Measurements from ENCODE around the gene FBXL17. TPM values are rescaled to one million over a fixed set of nuclear protein-coding genes. Genes with fewer than 3 reads are reported as not detected.

FBXL17 gene
- total RNA-seq, 1 donor from 2014 or later, result 17.5 TPM

- DNase-seq (no peak), ATAC-seq (no peak)
- H3K27ac ChIP-seq, result no peak overlapping the region
- H3K4me3 ChIP-seq, result no peak overlapping the region
- no peaks in the 10 kb centered on the region for H3K36me3 ChIP-seq
- no peaks in the 10 kb centered on the region for H3K27me3 ChIP-seq
- no peak for TF ChIP-seq CTCF (IDR thresholded peaks at IDR 0.05)
- H3K9me3 ChIP-seq, result no peaks in the 10 kb centered on the region
- H3K4me1 ChIP-seq, result peaks cover 5% of the 10 kb centered on the region
- intact Hi-C loops (cut with DNase I), result no loop called here
Observed at GRCh38 chr5:107979291-107979690, 402.6 kb downstream of the FBXL17 start.

- no peak for ATAC-seq
- intact Hi-C loops (cut with DNase I), result no loop called here
- Histone ChIP-seq H3K4me1 (peaks cover 5% of the 10 kb centered on the region), H3K27ac (no peak overlapping the region), H3K27me3 (no peaks in the 10 kb centered on the region), H3K9me3 (no peaks in the 10 kb centered on the region), H3K36me3 (no peaks in the 10 kb centered on the region), H3K4me3 (no peak overlapping the region)
- DNase-seq, result no peak
- no peak for TF ChIP-seq CTCF (IDR thresholded peaks at IDR 0.05)
Observed at GRCh38 chr5:107977550-107978071, 404.3 kb downstream of the FBXL17 start.

- no peak for TF ChIP-seq CTCF (IDR thresholded peaks at IDR 0.05)
- ATAC-seq (no peak), DNase-seq (no peak)
Observed at GRCh38 chr5:107975568-107975967, 406.3 kb downstream of the FBXL17 start.

GRCh38 chr5:107971846-107972245, 410.1 kb downstream of the FBXL17 start:
- Histone ChIP-seq H3K4me1 (no peaks in the 10 kb centered on the region), H3K36me3 (no peaks in the 10 kb centered on the region), H3K9me3 (no peaks in the 10 kb centered on the region), H3K27me3 (no peaks in the 10 kb centered on the region), H3K4me3 (no peak overlapping the region), H3K27ac (no peak overlapping the region)
- ATAC-seq (no peak), DNase-seq (no peak)
- no peak for TF ChIP-seq CTCF (IDR thresholded peaks at IDR 0.05)
- intact Hi-C loops (cut with DNase I), result no loop called here

More at GRCh38 chr5:107975568-107975967, 406.3 kb downstream of the FBXL17 start:
- H3K27me3 ChIP-seq, result no peaks in the 10 kb centered on the region
- no peaks in the 10 kb centered on the region for H3K36me3 ChIP-seq
- intact Hi-C loops (cut with DNase I), result no loop called here
- H3K4me1 ChIP-seq, result peaks cover 5% of the 10 kb centered on the region
- no peak overlapping the region for H3K27ac ChIP-seq
- no peaks in the 10 kb centered on the region for H3K9me3 ChIP-seq
- no peak overlapping the region for H3K4me3 ChIP-seq

- H3K36me3 ChIP-seq, result no peaks in the 10 kb centered on the region
- no peak overlapping the region for H3K27ac ChIP-seq
- DNase-seq (no peak), ATAC-seq (no peak)
- H3K4me3 ChIP-seq, result no peak overlapping the region
- intact Hi-C loops (cut with DNase I), result no loop called here
- no peaks in the 10 kb centered on the region for H3K9me3 ChIP-seq
- H3K4me1 ChIP-seq, result no peaks in the 10 kb centered on the region
- H3K27me3 ChIP-seq, result no peaks in the 10 kb centered on the region
- no peak for TF ChIP-seq CTCF (IDR thresholded peaks at IDR 0.05)
Observed at GRCh38 chr5:107969847-107970246, 412.1 kb downstream of the FBXL17 start.

- no peak for ATAC-seq
- Histone ChIP-seq H3K27ac (no peak overlapping the region), H3K4me3 (no peak overlapping the region), H3K27me3 (no peaks in the 10 kb centered on the region), H3K4me1 (no peaks in the 10 kb centered on the region), H3K9me3 (no peaks in the 10 kb centered on the region), H3K36me3 (no peaks in the 10 kb centered on the region)
- DNase-seq, result no peak
- TF ChIP-seq CTCF (IDR thresholded peaks at IDR 0.05), result no peak
- intact Hi-C loops (cut with DNase I), result no loop called here
Observed at GRCh38 chr5:107968998-107969397, 412.9 kb downstream of the FBXL17 start.

Data from upper lobe of right lung (tissue), 1 donor.